HEK293 (cell line): ENCODE data around the gene RABEP1.

Experiments used
- CTCF ChIA-PET: fragments of 350-600 bp; formaldehyde crosslinking; extraction: SDS; loops from one replicate; lab custom pipeline; 2021; ENCODE audit warnings: antibody characterized with exemption; lab: Yijun Ruan, JAX
- POLR2A ChIA-PET: fragments of 300-600 bp; formaldehyde crosslinking; extraction: SDS; loops from one replicate; lab custom pipeline; 2020; ENCODE audit warnings: antibody characterized with exemption, inconsistent platforms; lab: Yijun Ruan, JAX
- H3K27ac ChIP-seq: fragments of 200-500 bp; sonication (Bioruptor generic); 2 replicates; pipeline ENCODE4 v1.5.1; 2014; ENCODE audit warnings: low read depth, low read length, control low read depth, inconsistent platforms; ENCODE audit errors: extremely low read depth
- H3K36me3 ChIP-seq, 2 experiments: fragments of 200-500 bp in 1 of 2; sonication (Bioruptor generic) in 1 of 2; 1 replicate in 1 of 2; 2 replicates in 1 of 2; pipeline ENCODE4 v1.5.1; 2014 to 2017; ENCODE audit warnings: inconsistent platforms in 2 of 2, low read length in 2 of 2; ENCODE audit not compliant: control insufficient read depth in 2 of 2, insufficient read depth in 1 of 2
- H3K4me1 ChIP-seq: fragments of 200-500 bp; sonication (Bioruptor generic); 2 replicates; pipeline ENCODE4 v1.5.1; 2014; ENCODE audit warnings: mild to moderate bottlenecking, low read length, inconsistent platforms; ENCODE audit not compliant: control insufficient read depth, insufficient read depth
- H3K4me3 ChIP-seq: 2 replicates; pipeline ENCODE4 v1.5.1; 2011; ENCODE audit warnings: low read depth, mild to moderate bottlenecking, control low read depth, low read length, moderate library complexity
- H3K9me3 ChIP-seq: fragments of 200-500 bp; sonication (Bioruptor generic); 2 replicates; pipeline ENCODE4 v1.5.1; 2014; ENCODE audit warnings: low read depth, low read length, inconsistent platforms; ENCODE audit not compliant: control insufficient read depth, insufficient read depth
- GLI4 ChIP-seq: fragments of 450-650 bp; formaldehyde crosslinking; IDR thresholded peaks from 2 replicates; pipeline ENCODE4 v1.5.1; 2016; ENCODE audit warnings: missing biosample characterization, missing genetic modification characterization
- REPIN1 ChIP-seq: fragments of 450-650 bp; formaldehyde crosslinking; IDR thresholded peaks from 2 replicates; pipeline ENCODE4 v1.5.1; 2017; ENCODE audit warnings: missing biosample characterization, missing genetic modification characterization, low read depth
- WT1 ChIP-seq: fragments of 450-650 bp; formaldehyde crosslinking; IDR thresholded peaks from 2 replicates; pipeline ENCODE4 v1.5.1; 2016; ENCODE audit warnings: missing biosample characterization, missing genetic modification characterization
- YY1 ChIP-seq: fragments of 450-650 bp; formaldehyde crosslinking; IDR thresholded peaks from 2 replicates; pipeline ENCODE4 v1.5.1; 2018; ENCODE audit warnings: missing biosample characterization, missing genetic modification characterization
- ZBTB20 ChIP-seq: fragments of 450-650 bp; formaldehyde crosslinking; IDR thresholded peaks from 2 replicates; pipeline ENCODE4 v1.5.1; 2016; ENCODE audit warnings: missing biosample characterization, missing genetic modification characterization
- ZBTB49 ChIP-seq: fragments of 450-650 bp; formaldehyde crosslinking; IDR thresholded peaks from 2 replicates; pipeline ENCODE4 v1.5.1; 2016; ENCODE audit warnings: missing biosample characterization, missing genetic modification characterization, low read depth
- ZNF10 ChIP-seq: fragments of 450-650 bp; formaldehyde crosslinking; IDR thresholded peaks from 2 replicates; pipeline ENCODE4 v1.5.1; 2017; ENCODE audit warnings: missing biosample characterization, missing genetic modification characterization
- ZNF157 ChIP-seq: fragments of 450-650 bp; formaldehyde crosslinking; IDR thresholded peaks from 2 replicates; pipeline ENCODE4 v1.5.1; 2016; ENCODE audit warnings: missing biosample characterization, missing genetic modification characterization
- ZNF239 ChIP-seq: fragments of 450-650 bp; formaldehyde crosslinking; IDR thresholded peaks from 2 replicates; pipeline ENCODE4 v1.5.1; 2016; ENCODE audit warnings: missing biosample characterization, missing genetic modification characterization
- ZNF26 ChIP-seq: fragments of 450-650 bp; formaldehyde crosslinking; IDR thresholded peaks from 2 replicates; pipeline ENCODE4 v1.5.1; 2016; ENCODE audit warnings: missing biosample characterization, missing genetic modification characterization
- ZNF391 ChIP-seq: fragments of 450-650 bp; formaldehyde crosslinking; IDR thresholded peaks from 2 replicates; pipeline ENCODE4 v1.5.1; 2016; ENCODE audit warnings: low read depth, missing biosample characterization, missing genetic modification characterization, borderline replicate concordance
- ZNF423 ChIP-seq: fragments of 450-650 bp; formaldehyde crosslinking; IDR thresholded peaks from 2 replicates; pipeline ENCODE4 v1.5.1; 2016; ENCODE audit warnings: missing biosample characterization, missing genetic modification characterization
- ZNF449 ChIP-seq: fragments of 450-650 bp; formaldehyde crosslinking; IDR thresholded peaks from 2 replicates; pipeline ENCODE4 v1.5.1; 2017; ENCODE audit warnings: missing biosample characterization, mild to moderate bottlenecking, missing genetic modification characterization, moderate library complexity
- ZNF501 ChIP-seq: fragments of 450-650 bp; formaldehyde crosslinking; IDR thresholded peaks from 2 replicates; pipeline ENCODE4 v1.5.1; 2016; ENCODE audit warnings: missing biosample characterization, missing genetic modification characterization
- ZNF555 ChIP-seq: fragments of 450-650 bp; formaldehyde crosslinking; conservative IDR thresholded peaks from 2 replicates; pipeline ENCODE4 v1.5.1; 2017; ENCODE audit warnings: missing biosample characterization, mild to moderate bottlenecking, missing genetic modification characterization, inconsistent platforms
- ZNF610 ChIP-seq: fragments of 450-650 bp; formaldehyde crosslinking; IDR thresholded peaks from 2 replicates; pipeline ENCODE4 v1.5.1; 2016; ENCODE audit warnings: missing biosample characterization, missing genetic modification characterization, borderline replicate concordance
- ZNF621 ChIP-seq: fragments of 450-650 bp; formaldehyde crosslinking; IDR thresholded peaks from 2 replicates; pipeline ENCODE4 v1.5.1; 2017; ENCODE audit warnings: missing biosample characterization, missing genetic modification characterization
- ZNF629 ChIP-seq: fragments of 450-650 bp; formaldehyde crosslinking; IDR thresholded peaks from 2 replicates; pipeline ENCODE4 v1.5.1; 2017; ENCODE audit warnings: missing biosample characterization, missing genetic modification characterization
- ZNF639 ChIP-seq: fragments of 450-650 bp; formaldehyde crosslinking; IDR thresholded peaks from 2 replicates; pipeline ENCODE4 v1.5.1; 2016; ENCODE audit warnings: missing biosample characterization, missing genetic modification characterization
- ZNF664 ChIP-seq: fragments of 450-650 bp; formaldehyde crosslinking; IDR thresholded peaks from 2 replicates; pipeline ENCODE4 v1.5.1; 2016; ENCODE audit warnings: missing biosample characterization, missing genetic modification characterization
- ZNF670 ChIP-seq: fragments of 450-650 bp; formaldehyde crosslinking; IDR thresholded peaks from 2 replicates; pipeline ENCODE4 v1.5.1; 2016; ENCODE audit warnings: missing biosample characterization, missing genetic modification characterization, low read depth
- ZNF704 ChIP-seq: fragments of 450-650 bp; formaldehyde crosslinking; IDR thresholded peaks from 2 replicates; pipeline ENCODE4 v1.5.1; 2016; ENCODE audit warnings: missing biosample characterization, missing genetic modification characterization
- ZNF843 ChIP-seq: fragments of 450-650 bp; formaldehyde crosslinking; IDR thresholded peaks from 2 replicates; pipeline ENCODE4 v1.5.1; 2016; ENCODE audit warnings: missing biosample characterization, missing genetic modification characterization
- ZSCAN4 ChIP-seq: fragments of 450-650 bp; formaldehyde crosslinking; IDR thresholded peaks from 2 replicates; pipeline ENCODE4 v1.5.1; 2017; ENCODE audit warnings: missing biosample characterization, missing genetic modification characterization

Gene RABEP1

GRCh38 chr17:5408186-5408585 is 126.1 kb downstream of the RABEP1 start (continued):
- TF ChIP-seq ZNF664 (tag by site-specific recombination) (no peak), ZBTB20 (tag by site-specific recombination) (no peak), ZNF610 (no peak), ZNF621 (tag by site-specific recombination) (no peak)

GRCh38 chr17:5410594-5411272 is 128.6 kb downstream of the RABEP1 start:
- no peak overlapping the region for H3K27ac ChIP-seq
- ChIA-PET POLR2A (no interaction called here), CTCF (no interaction called here)
- no peaks in the 10 kb centered on the region for H3K9me3 ChIP-seq
- H3K36me3 ChIP-seq = peaks cover 88 to 92% of the 10 kb centered on the region in 2 experiments
- no peaks in the 10 kb centered on the region for H3K4me1 ChIP-seq
- no peak overlapping the region for H3K4me3 ChIP-seq
- TF ChIP-seq ZNF639 (tag by site-specific recombination) = no peak
- TF ChIP-seq ZNF670 (tag by site-specific recombination) = no peak
- TF ChIP-seq, all 188 proteins: peak for 0

- Histone ChIP-seq H3K4me1 (no peaks in the 10 kb centered on the region; the same call in 1 of the 2 replicates), H3K4me3 (no peak overlapping the region), H3K9me3 (no peaks in the 10 kb centered on the region), H3K27ac (no peak overlapping the region), H3K36me3 (peaks cover 76 to 85% of the 10 kb centered on the region in 2 experiments)
- ChIA-PET POLR2A (no interaction called here), CTCF (interaction anchor here (0.8 kb wide), 1 partner anchor 9 kb away, joined by 3 read pairs; no protein-coding TSS in a partner anchor)
- TF ChIP-seq ZNF423 (tag by site-specific recombination) = no peak
- TF ChIP-seq YY1 (tag by site-specific recombination) = no peak
- TF ChIP-seq ZNF501 (tag by site-specific recombination) = no peak
- no peak for TF ChIP-seq ZBTB49
- TF ChIP-seq ZNF239 (tag by site-specific recombination) = no peak
- no peak for TF ChIP-seq ZNF843 (tag by site-specific recombination)
- no peak for TF ChIP-seq ZNF555
- TF ChIP-seq ZNF449 (tag by site-specific recombination) = no peak
- TF ChIP-seq ZNF26 (tag by site-specific recombination) = no peak
- no peak for TF ChIP-seq ZSCAN4 (tag by site-specific recombination)
- TF ChIP-seq ZNF391 (tag by site-specific recombination) = no peak
- TF ChIP-seq GLI4 (tag by site-specific recombination) = no peak
- TF ChIP-seq REPIN1 (tag by site-specific recombination) = no peak
- TF ChIP-seq ZNF629 = peak; percentile 93
- no peak; the same call in 1 of the 2 replicates for TF ChIP-seq ZNF10 (tag by site-specific recombination)
- no peak for TF ChIP-seq WT1 (tag by site-specific recombination)
- no peak for TF ChIP-seq ZNF704 (tag by site-specific recombination)
- no peak for TF ChIP-seq ZNF157 (tag by site-specific recombination)
These were observed 131.6 kb downstream of the RABEP1 start for GRCh38 chr17:5413682-5414081.
